ENCODE data around the gene SLPI.

The SLPI gene

DNA sequence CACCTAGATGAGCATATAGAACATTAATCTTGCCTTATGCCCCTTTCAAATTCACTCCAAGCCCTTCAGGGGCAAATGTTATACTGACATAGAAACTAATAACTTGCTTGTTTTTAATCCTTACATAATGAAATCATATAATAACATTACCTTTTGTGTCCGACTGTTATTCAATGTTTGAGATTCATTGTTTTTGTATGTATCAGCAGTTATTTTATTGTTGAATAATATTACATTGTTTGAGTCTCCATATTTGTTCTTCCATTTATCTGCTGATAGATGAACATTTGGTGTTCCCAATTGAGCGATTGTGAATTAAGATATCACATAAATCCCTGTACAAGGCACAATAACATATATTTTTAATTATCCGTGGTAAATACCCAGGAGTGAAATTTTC, 41.5 kb downstream of the SLPI start:
- DNase-seq = no peak

DNA sequence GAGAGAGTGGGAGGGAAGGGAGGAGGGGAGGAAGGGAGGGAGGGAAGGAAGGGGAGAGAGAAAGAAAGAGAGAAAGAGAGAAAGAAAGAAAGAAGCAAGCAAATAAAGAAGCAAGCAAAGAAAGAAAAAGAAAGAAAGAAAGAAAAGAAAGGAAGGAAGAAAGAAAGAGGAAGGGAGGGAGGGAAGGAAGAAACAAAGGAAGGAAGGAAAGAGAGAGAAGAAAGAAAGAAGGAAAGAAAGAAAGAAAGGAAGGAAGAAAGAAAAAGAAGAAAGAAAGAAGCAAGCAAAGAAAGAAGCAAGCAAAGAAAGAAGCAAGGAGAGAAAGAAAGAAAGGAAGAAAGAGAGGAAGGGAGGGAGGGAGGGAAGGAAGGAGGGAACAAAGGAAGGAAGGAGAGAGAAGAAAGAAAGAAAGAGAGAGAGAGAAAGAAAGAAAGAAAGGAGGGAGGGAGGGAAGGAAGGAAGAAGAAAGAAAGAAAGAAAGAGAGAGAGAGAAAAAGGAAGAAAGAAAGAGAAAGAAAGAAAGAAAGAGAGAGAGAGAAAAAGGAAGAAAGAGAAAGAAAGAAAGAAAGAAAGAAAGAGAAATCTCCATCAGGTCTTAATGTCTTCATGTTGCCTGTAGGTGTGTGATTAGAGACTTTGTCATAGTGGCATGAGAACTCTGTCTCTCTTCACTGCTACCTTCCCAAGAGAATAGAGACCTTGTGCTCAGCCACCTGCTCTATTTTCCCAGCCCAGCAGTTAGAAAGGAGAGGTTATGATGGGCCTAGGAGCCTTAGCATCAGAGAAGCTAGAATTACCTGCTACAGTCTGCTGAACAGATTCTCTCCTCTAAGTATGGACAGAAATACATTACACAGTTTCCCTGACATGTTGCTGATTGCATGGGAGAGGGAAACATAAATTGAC, 42.5 kb downstream of the SLPI start:
- no peak for DNase-seq

DNA sequence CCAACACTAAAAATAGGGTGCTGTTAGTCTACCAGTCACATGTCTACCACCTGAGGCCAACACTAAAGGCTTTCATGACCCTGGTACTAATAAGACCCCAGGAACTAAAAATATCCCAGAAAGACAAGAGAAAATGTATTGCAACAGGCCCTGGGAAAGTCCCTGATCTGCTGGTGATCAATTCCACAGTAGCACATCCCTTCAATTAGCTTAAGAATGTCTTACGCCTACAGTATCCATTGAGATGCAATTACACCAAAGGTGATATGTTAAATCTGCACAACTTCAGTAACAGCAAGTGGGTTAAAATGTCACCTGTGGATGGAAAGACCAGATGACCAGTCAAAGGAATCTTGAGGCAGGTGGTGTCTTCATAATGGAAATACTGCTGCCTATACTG, 44.4 kb downstream of the SLPI start:
- no peak for DNase-seq

DNA sequence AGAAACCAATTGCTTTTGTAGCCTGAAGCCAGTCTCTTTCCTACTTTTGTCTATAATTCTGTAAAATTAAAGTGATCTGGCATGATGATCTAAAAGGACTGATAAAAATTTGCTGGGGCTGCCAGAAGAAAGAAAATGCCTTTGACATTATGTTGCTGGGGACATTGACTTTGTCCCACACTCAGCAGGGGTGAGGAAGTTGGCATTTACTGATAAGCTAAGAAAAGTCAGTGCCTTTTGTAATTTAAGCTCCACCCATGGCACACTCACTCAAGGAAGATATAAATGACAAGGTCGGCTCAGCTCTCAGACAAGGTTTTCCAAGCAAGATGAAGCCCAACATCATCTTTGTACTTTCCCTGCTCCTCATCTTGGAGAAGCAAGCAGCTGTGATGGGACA, 47.6 kb downstream of the SLPI start, which contains the start of gene SEMG1:
Gene SEMG1, plus strand, starts transcription at position 309 of the 400 bp plus-strand sequence. Its CDS starts 21 bp downstream, at position 330.
- DNase-seq = no peak

Measured in NCI-H446 (cell line).